SK-N-SH (cell line): ENCODE results near the gene TWNK. TPM values are rescaled to one million over a fixed set of nuclear protein-coding genes. Genes with fewer than 3 reads are reported as not detected.

Experiments used
- CTCF ChIA-PET: fragments of 300-600, 350-600 bp; formaldehyde crosslinking; extraction: SDS; loops from one replicate; lab custom pipeline; 2021; lab: Yijun Ruan, JAX
- POLR2A ChIA-PET: fragments of 350-600 bp; sonication (Branson Sonifier 250); formaldehyde crosslinking; extraction: SDS; loops from one replicate; lab custom pipeline; 2020; ENCODE audit warnings: antibody characterized with exemption, inconsistent platforms; lab: Yijun Ruan, JAX
- DNase-seq: peaks from one replicate; pipeline ENCODE4 v3.0.0; 2012
- H2AFZ ChIP-seq: fragments of 200-600 bp; sonication (generic); 2 replicates; pipeline ENCODE4 v1.8.1; 2016; ENCODE audit warnings: antibody characterized with exemption, mild to moderate bottlenecking, low read depth
- H3F3A ChIP-seq: fragments of 200-600 bp; sonication (generic); replicated peaks from 2 replicates; pipeline ENCODE3; 2016; ENCODE audit warnings: antibody characterized with exemption, mild to moderate bottlenecking; ENCODE audit not compliant: insufficient read depth
- H3K27ac ChIP-seq, 2 experiments: fragments of 200-500 bp in 1 of 2; fragments of 200-600 bp in 1 of 2; sonication (Bioruptor generic) in 1 of 2; sonication (generic), shearing (Covaris generic) in 1 of 2; 2 replicates each; pipeline versions ENCODE4 v1.5.1 to v1.6.1; 2014 to 2016; ENCODE audit warnings: low read depth in 2 of 2, inconsistent platforms in 1 of 2, low read length in 1 of 2, mild to moderate bottlenecking in 1 of 2, mixed read lengths in 1 of 2
- H3K27me3 ChIP-seq: fragments of 200-600 bp; sonication (generic), shearing (Covaris generic); 2 replicates; pipeline ENCODE4 v1.6.1; 2016; ENCODE audit warnings: mixed run types; ENCODE audit not compliant: insufficient read depth
- H3K36me3 ChIP-seq, 2 experiments: fragments of 200-500 bp in 1 of 2; fragments of 200-600 bp in 1 of 2; sonication (Bioruptor generic) in 1 of 2; sonication (generic) in 1 of 2; replicated peaks in 1 of 2; 2 replicates each; pipeline versions ENCODE3 to v1.5.1; 2014 to 2016; ENCODE audit warnings: low read length in 1 of 2, mild to moderate bottlenecking in 1 of 2; ENCODE audit not compliant: insufficient read depth in 2 of 2, control insufficient read depth in 1 of 2
- H3K4me1 ChIP-seq, 2 experiments: fragments of 200-500 bp in 1 of 2; fragments of 200-600 bp in 1 of 2; sonication (Bioruptor generic) in 1 of 2; sonication (generic), shearing (Covaris generic) in 1 of 2; 2 replicates each; pipeline versions ENCODE4 v1.5.1 to v1.6.1; 2014 to 2016; ENCODE audit warnings: low read depth in 1 of 2, low read length in 1 of 2, mixed run types in 1 of 2; ENCODE audit not compliant: insufficient read depth in 2 of 2, control insufficient read depth in 1 of 2
- H3K4me2 ChIP-seq: fragments of 200-600 bp; sonication (generic), shearing (Covaris generic); 2 replicates; pipeline ENCODE4 v1.6.1; 2017; ENCODE audit warnings: mixed run types
- H3K4me3 ChIP-seq, 2 experiments: fragments of 200-500 bp in 1 of 2; fragments of 200-600 bp in 1 of 2; sonication (Bioruptor generic) in 1 of 2; sonication (generic), shearing (Covaris generic) in 1 of 2; 2 replicates each; pipeline versions ENCODE4 v1.5.1 to v1.8.1; 2014 to 2016; ENCODE audit warnings: low read depth in 2 of 2, inconsistent platforms in 1 of 2, low read length in 1 of 2, mild to moderate bottlenecking in 1 of 2, mixed read lengths in 1 of 2, moderate library complexity in 1 of 2
- H3K79me2 ChIP-seq: fragments of 200-600 bp; sonication (generic); 2 replicates; pipeline ENCODE4 v1.8.1; 2017; ENCODE audit warnings: mild to moderate bottlenecking; ENCODE audit not compliant: insufficient read depth
- H3K9ac ChIP-seq: fragments of 200-600 bp; sonication (generic); 2 replicates; pipeline ENCODE4 v1.6.1; 2017; ENCODE audit warnings: mixed run types
- H3K9me2 ChIP-seq: fragments of 200-600 bp; sonication (generic); 2 replicates; pipeline ENCODE4 v1.6.1; 2017; ENCODE audit warnings: mixed run types
- H3K9me3 ChIP-seq: fragments of 200-600 bp; sonication (generic); 2 replicates; pipeline ENCODE4 v1.6.1; 2017; ENCODE audit warnings: mixed run types, mild to moderate bottlenecking, moderate library complexity
- H4K20me1 ChIP-seq: fragments of 200-600 bp; sonication (generic); 2 replicates; pipeline ENCODE4 v1.6.1; 2017; ENCODE audit warnings: mild to moderate bottlenecking, mixed run types; ENCODE audit not compliant: insufficient read depth
- ELF1 ChIP-seq: IDR thresholded peaks from 2 replicates; pipeline ENCODE4 v1.4.0; 2012
- EZH2phosphoT487 ChIP-seq: fragments of 200-600 bp; sonication (generic); IDR thresholded peaks from 2 replicates; pipeline ENCODE4 v1.6.1; 2017; ENCODE audit warnings: low read depth, mixed run types, mild to moderate bottlenecking, antibody characterized with exemption, moderate library complexity, borderline replicate concordance
- FOXJ3 ChIP-seq: sonication (generic); formaldehyde crosslinking; IDR thresholded peaks from 2 replicates; pipeline ENCODE4 v1.5.1; 2020; ENCODE audit warnings: mild to moderate bottlenecking, missing genetic modification reagents
- GATA2 ChIP-seq: sonication (generic); formaldehyde crosslinking; IDR thresholded peaks from 2 replicates; pipeline ENCODE4 v1.5.0; 2020; ENCODE audit warnings: mild to moderate bottlenecking, missing genetic modification reagents
- IRF3 ChIP-seq: fragments of 150-350 bp; IDR thresholded peaks from 2 replicates; pipeline ENCODE4 v1.6.1; 2016; ENCODE audit warnings: mild to moderate bottlenecking, low read depth, low read length
- MXI1 ChIP-seq: IDR thresholded peaks from 2 replicates; pipeline ENCODE4 v1.6.1; 2012; ENCODE audit warnings: mild to moderate bottlenecking, low read depth, low read length, improper control_type of control experiment
- NRF1 ChIP-seq: IDR thresholded peaks from 2 replicates; pipeline ENCODE4 v1.6.1; 2012; ENCODE audit warnings: low read depth, mild to moderate bottlenecking, low read length
- POLR2AphosphoS5 ChIP-seq: IDR thresholded peaks from 2 replicates; pipeline ENCODE4 v1.6.1; 2012; ENCODE audit warnings: low read depth, low read length
- RCOR1 ChIP-seq: fragments of 150-350 bp; IDR thresholded peaks from 2 replicates; pipeline ENCODE4 v1.6.1; 2017; ENCODE audit warnings: antibody characterized with exemption, low read length
- RFX5 ChIP-seq: IDR thresholded peaks from 2 replicates; pipeline ENCODE4 v1.6.1; 2012; ENCODE audit warnings: mild to moderate bottlenecking, improper control_type of control experiment, low read length
- SMC3 ChIP-seq: IDR thresholded peaks from 2 replicates; pipeline ENCODE4 v1.6.1; 2012; ENCODE audit warnings: low read depth, low read length, improper control_type of control experiment
- TAF1 ChIP-seq: IDR thresholded peaks from 2 replicates; pipeline ENCODE4 v1.6.1; 2012; ENCODE audit warnings: low read depth, mild to moderate bottlenecking, low read length, moderate library complexity, borderline replicate concordance
- YY1 ChIP-seq: IDR thresholded peaks from 2 replicates; pipeline ENCODE4 v1.4.0; 2012; ENCODE audit warnings: low read depth, mild to moderate bottlenecking
- WGBS: methylation state at CpG from one replicate; pipeline ENCODE4 v1.1.6; 2017; ENCODE audit warnings: low lambda C conversion rate; 5-methylcytosine and 5-hydroxymethylcytosine counted together
- polyA plus RNA-seq, 3 experiments: library from polyadenylated mRNA; depleted of rRNA; stranded (reverse); fragments of >200 nt; gene quantifications; 2 replicates each; pipeline ENCODE4 v1.2.3, GENCODE V29; 2012
- TF ChIP-seq, protein P1 (sequence below): IDR thresholded peaks from 2 replicates; pipeline ENCODE4 v1.4.0; 2012; ENCODE audit warnings: low read depth, borderline replicate concordance
- TF ChIP-seq, protein P2 (sequence below): fragments of 150-350 bp; IDR thresholded peaks from 2 replicates; pipeline ENCODE4 v1.6.1; 2017; ENCODE audit warnings: antibody characterized with exemption, low read length, low read depth, borderline replicate concordance
- TF ChIP-seq, protein P3 (sequence below): fragments of 200-600 bp; sonication (generic); IDR thresholded peaks from 2 replicates; pipeline ENCODE4 v1.6.1; 2017; ENCODE audit warnings: antibody characterized with exemption, mild to moderate bottlenecking, moderate library complexity

TWNK gene
- polyA plus RNA-seq, 1 of the 3 experiments (the other 2 are of a cell fraction), result 16.4 TPM

DNA sequence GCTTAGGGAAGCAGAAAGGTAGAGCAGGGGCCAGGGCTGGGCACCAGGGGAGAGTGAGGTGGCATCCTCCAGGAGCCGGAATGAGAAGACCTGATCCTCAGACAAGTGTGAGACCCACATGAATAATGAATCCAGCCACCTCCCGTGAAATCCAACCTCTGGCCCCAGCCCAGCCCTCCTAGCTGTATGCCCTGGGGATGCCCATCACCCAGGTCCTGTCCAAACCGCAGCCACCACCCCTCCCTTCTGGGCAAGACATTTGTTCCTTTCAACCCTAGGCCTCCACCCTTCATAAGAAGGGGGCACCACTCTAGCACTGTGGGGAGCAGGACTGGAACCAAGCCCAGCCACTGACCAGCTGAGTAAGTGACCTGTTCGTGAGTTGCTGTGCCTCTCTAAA lies 33.9 kb downstream of the TWNK start:
- Histone ChIP-seq H3K36me3 (no peaks in the 10 kb centered on the region), H3K9me3 (no peaks in the 10 kb centered on the region), H3K4me3 (no peak overlapping the region), H4K20me1 (no peaks in the 10 kb centered on the region), H3K4me1 (peaks cover 0 to 4% of the 10 kb centered on the region in 2 experiments; a peak in 1 of 4 replicates), H3K27ac (no peak overlapping the region), H2AFZ (no peak overlapping the region), H3F3A (no peaks in the 10 kb centered on the region), H3K27me3 (no peaks in the 10 kb centered on the region), H3K4me2 (no peak overlapping the region), H3K9me2 (no peaks in the 10 kb centered on the region), H3K9ac (no peak overlapping the region), H3K79me2 (no peaks in the 10 kb centered on the region)
- 73% methylated on average over 4 of the region's 4 CpGs for WGBS
- ChIA-PET CTCF (interaction anchor here (1.0 to 1.3 kb wide), 2 partner anchors 30 to 121 kb away, joined by 3 to 4 read pairs; no protein-coding TSS in a partner anchor), POLR2A (no interaction called here)
- TF ChIP-seq MXI1 (no peak), POLR2AphosphoS5 (no peak), FOXJ3 (CRISPR knock-in tag) (no peak), SMC3 (no peak), RFX5 (no peak), RCOR1 (no peak)
- TF ChIP-seq, protein P1, sequence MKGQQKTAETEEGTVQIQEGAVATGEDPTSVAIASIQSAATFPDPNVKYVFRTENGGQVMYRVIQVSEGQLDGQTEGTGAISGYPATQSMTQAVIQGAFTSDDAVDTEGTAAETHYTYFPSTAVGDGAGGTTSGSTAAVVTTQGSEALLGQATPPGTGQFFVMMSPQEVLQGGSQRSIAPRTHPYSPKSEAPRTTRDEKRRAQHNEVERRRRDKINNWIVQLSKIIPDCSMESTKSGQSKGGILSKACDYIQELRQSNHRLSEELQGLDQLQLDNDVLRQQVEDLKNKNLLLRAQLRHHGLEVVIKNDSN, result no peak
- DNase-seq, result no peak

- Histone ChIP-seq H3K9me3 (no peaks in the 10 kb centered on the region), H3K9me2 (no peaks in the 10 kb centered on the region), H3K27ac (no peak overlapping the region), H2AFZ (no peak overlapping the region)
- TF ChIP-seq EZH2phosphoT487, result no peak
- TF ChIP-seq, all 33 proteins: peak for 0
- Histone ChIP-seq H3F3A (no peaks in the 10 kb centered on the region), H3K36me3 (no peaks in the 10 kb centered on the region), H3K4me3 (no peak overlapping the region), H4K20me1 (no peaks in the 10 kb centered on the region), H3K9ac (no peak overlapping the region), H3K4me2 (no peak overlapping the region), H3K79me2 (no peaks in the 10 kb centered on the region), H3K4me1 (peaks cover 0 to 7% of the 10 kb centered on the region in 2 experiments; a peak in 1 of 4 replicates), H3K27me3 (no peaks in the 10 kb centered on the region)
- ChIA-PET POLR2A (no interaction called here), CTCF (interaction anchor here (1.0 to 1.3 kb wide), 2 partner anchors 30 to 120 kb away, joined by 3 to 4 read pairs; no protein-coding TSS in a partner anchor)
- DNase-seq, result no peak
- 71% methylated on average over 11 of the region's 11 CpGs for WGBS
These were observed 34.4 kb downstream of the TWNK start for GRCh38 chr10:101021692-101022251.

DNA sequence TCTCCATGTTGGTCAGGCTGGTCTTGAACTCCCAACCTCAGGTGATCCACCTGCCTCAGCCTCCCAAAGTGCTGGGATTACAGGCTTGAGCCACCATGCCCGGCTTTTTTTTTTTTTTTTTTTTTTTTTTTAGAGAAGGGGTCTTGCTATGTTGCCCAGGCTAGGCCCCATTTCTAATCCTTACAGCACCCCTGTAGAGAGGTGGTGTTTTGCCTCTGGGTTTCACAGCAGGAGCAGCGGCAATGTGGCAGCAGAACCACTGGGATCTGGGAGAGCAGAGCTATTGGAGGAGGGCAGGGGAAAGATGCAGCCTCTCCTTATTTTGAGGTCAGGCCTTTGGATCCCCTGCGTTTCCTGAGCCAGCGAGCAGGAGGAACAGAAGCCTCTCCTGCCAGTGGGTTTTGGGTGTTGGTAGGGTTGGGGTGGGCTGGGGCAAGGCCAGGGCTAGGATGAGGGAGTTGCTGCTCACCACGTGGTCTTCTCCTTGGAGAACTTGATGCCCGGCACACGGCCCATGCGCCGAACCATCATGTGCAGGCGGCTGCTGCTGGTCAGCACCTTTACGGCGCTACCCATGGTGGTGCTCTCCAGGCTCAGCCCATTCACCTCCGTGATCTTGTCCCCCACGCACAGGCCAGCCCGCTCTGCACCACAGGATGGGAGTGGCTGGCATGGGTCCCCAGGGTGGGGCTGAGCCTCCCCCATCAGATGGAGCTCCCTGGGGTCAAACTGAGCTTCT lies 35.8 kb downstream of the TWNK start:
- Histone ChIP-seq H3K79me2 (no peaks in the 10 kb centered on the region), H3K9me2 (no peaks in the 10 kb centered on the region), H2AFZ (no peak overlapping the region), H3K4me2 (no peak overlapping the region), H4K20me1 (no peaks in the 10 kb centered on the region), H3K4me3 (no peak overlapping the region), H3K27ac (no peak overlapping the region), H3F3A (no peaks in the 10 kb centered on the region), H3K4me1 (peaks cover 0 to 7% of the 10 kb centered on the region in 2 experiments; a peak in 1 of 4 replicates), H3K9me3 (no peaks in the 10 kb centered on the region), H3K27me3 (no peaks in the 10 kb centered on the region), H3K9ac (no peak overlapping the region), H3K36me3 (no peaks in the 10 kb centered on the region)
- CTCF ChIA-PET, result interaction anchor here (0.6 to 15.0 kb wide), 4 partner anchors 6 to 73 kb away, joined by 3 to 198 read pairs (median 3); no protein-coding TSS in a partner anchor
- POLR2A ChIA-PET, result no interaction called here
- DNase-seq, result no peak
- WGBS, result 91% methylated on average over 6 of the region's 15 CpGs
- TF ChIP-seq TAF1, result no peak
- TF ChIP-seq YY1, result no peak
- TF ChIP-seq, protein P2, sequence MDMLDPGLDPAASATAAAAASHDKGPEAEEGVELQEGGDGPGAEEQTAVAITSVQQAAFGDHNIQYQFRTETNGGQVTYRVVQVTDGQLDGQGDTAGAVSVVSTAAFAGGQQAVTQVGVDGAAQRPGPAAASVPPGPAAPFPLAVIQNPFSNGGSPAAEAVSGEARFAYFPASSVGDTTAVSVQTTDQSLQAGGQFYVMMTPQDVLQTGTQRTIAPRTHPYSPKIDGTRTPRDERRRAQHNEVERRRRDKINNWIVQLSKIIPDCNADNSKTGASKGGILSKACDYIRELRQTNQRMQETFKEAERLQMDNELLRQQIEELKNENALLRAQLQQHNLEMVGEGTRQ, result no peak
- no peak for TF ChIP-seq ELF1
- no peak for TF ChIP-seq NRF1
- TF ChIP-seq, protein P3, sequence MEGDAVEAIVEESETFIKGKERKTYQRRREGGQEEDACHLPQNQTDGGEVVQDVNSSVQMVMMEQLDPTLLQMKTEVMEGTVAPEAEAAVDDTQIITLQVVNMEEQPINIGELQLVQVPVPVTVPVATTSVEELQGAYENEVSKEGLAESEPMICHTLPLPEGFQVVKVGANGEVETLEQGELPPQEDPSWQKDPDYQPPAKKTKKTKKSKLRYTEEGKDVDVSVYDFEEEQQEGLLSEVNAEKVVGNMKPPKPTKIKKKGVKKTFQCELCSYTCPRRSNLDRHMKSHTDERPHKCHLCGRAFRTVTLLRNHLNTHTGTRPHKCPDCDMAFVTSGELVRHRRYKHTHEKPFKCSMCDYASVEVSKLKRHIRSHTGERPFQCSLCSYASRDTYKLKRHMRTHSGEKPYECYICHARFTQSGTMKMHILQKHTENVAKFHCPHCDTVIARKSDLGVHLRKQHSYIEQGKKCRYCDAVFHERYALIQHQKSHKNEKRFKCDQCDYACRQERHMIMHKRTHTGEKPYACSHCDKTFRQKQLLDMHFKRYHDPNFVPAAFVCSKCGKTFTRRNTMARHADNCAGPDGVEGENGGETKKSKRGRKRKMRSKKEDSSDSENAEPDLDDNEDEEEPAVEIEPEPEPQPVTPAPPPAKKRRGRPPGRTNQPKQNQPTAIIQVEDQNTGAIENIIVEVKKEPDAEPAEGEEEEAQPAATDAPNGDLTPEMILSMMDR, result no peak
- TF ChIP-seq IRF3, result no peak
- no peak for TF ChIP-seq GATA2 (CRISPR knock-in tag)
